ENCODE results near the gene PACSIN2.

- TF ChIP-seq, protein P1, sequence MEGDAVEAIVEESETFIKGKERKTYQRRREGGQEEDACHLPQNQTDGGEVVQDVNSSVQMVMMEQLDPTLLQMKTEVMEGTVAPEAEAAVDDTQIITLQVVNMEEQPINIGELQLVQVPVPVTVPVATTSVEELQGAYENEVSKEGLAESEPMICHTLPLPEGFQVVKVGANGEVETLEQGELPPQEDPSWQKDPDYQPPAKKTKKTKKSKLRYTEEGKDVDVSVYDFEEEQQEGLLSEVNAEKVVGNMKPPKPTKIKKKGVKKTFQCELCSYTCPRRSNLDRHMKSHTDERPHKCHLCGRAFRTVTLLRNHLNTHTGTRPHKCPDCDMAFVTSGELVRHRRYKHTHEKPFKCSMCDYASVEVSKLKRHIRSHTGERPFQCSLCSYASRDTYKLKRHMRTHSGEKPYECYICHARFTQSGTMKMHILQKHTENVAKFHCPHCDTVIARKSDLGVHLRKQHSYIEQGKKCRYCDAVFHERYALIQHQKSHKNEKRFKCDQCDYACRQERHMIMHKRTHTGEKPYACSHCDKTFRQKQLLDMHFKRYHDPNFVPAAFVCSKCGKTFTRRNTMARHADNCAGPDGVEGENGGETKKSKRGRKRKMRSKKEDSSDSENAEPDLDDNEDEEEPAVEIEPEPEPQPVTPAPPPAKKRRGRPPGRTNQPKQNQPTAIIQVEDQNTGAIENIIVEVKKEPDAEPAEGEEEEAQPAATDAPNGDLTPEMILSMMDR (IDR thresholded peaks at IDR 0.05), result no peak
- TF ChIP-seq POLR2A (IDR thresholded peaks at IDR 0.05), result no peak
Observed at GRCh38 chr22:42969348-42969975, 45.5 kb downstream of the PACSIN2 start.

All from thyroid gland (tissue), 4 donors.